ENCODE measurements around the gene NR1H2.

NR1H2 gene

DNA sequence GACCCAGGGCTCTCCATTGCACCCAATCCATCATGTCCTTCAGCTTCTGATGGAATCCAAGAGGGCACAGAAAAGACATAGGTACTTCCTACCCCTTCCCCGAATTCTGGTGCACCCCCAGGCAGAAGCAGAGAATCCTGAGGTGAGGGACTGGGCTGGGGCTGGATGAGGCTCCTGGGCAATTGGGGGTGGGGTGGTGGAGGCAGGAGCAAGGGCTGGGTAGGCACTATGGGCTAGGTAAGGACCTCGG, 44.3 kb upstream of the NR1H2 start:
- TF ChIP-seq SIN3A (IDR thresholded peaks at IDR 0.05; ENCODE audit: borderline replicate concordance, insufficient read depth, low read length) (no peak), FOXP2 (optimal IDR thresholded peaks at IDR 0.05; ENCODE audit: borderline replicate concordance, extremely low read depth, extremely low read length, insufficient read depth) (no peak), POLR2AphosphoS5 (IDR thresholded peaks at IDR 0.05; ENCODE audit: low read depth, low read length) (no peak), TAF1 (IDR thresholded peaks at IDR 0.05; ENCODE audit: borderline replicate concordance, insufficient read depth, low read length) (no peak)
- TF ChIP-seq, protein P1, sequence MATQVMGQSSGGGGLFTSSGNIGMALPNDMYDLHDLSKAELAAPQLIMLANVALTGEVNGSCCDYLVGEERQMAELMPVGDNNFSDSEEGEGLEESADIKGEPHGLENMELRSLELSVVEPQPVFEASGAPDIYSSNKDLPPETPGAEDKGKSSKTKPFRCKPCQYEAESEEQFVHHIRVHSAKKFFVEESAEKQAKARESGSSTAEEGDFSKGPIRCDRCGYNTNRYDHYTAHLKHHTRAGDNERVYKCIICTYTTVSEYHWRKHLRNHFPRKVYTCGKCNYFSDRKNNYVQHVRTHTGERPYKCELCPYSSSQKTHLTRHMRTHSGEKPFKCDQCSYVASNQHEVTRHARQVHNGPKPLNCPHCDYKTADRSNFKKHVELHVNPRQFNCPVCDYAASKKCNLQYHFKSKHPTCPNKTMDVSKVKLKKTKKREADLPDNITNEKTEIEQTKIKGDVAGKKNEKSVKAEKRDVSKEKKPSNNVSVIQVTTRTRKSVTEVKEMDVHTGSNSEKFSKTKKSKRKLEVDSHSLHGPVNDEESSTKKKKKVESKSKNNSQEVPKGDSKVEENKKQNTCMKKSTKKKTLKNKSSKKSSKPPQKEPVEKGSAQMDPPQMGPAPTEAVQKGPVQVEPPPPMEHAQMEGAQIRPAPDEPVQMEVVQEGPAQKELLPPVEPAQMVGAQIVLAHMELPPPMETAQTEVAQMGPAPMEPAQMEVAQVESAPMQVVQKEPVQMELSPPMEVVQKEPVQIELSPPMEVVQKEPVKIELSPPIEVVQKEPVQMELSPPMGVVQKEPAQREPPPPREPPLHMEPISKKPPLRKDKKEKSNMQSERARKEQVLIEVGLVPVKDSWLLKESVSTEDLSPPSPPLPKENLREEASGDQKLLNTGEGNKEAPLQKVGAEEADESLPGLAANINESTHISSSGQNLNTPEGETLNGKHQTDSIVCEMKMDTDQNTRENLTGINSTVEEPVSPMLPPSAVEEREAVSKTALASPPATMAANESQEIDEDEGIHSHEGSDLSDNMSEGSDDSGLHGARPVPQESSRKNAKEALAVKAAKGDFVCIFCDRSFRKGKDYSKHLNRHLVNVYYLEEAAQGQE (IDR thresholded peaks at IDR 0.05; ENCODE audit: insufficient read depth in 1 of 2, low read depth in 2 of 2, low read length in 2 of 2) = no peak

DNA sequence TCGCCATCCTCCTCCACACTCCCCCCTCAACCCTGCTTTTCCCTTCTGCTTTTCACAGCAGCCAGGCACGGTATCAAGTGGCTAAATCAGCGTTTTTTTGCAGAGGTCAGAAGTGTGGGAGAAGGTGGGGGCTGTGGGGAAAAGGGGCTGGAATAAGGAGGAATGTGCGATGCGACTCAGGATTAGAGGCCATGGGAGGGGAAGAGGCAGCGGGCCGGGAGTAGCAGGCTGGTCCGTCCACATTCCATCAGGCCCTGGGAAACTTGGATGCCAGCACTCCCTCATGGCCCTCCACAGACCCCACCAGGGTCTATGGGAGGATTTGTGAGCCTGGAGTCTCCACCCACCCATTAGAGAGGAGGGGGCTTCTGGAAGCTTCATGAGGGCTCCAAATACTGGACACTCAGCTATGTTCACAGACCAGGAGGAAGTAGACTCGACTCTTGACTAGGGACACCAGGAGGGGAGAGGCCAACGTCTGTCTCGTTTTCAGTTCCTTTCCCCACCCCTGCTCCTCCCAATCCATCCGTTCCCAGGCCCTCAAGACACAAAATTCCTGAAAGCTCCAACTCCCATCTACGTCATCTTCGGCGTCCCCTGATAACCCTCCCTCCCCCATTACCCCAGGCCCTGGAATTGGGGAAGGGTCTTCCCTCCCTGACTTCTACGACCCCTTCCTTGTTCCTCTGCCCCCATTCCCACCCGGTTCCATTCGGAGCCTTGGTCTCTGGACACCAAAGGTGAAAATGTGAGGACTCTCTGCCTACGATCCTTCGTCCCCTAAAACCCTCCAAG, 43.8 kb upstream of the NR1H2 start:
- TF ChIP-seq FOXP2 (optimal IDR thresholded peaks at IDR 0.05; ENCODE audit: borderline replicate concordance, extremely low read depth, extremely low read length, insufficient read depth) (no peak), POLR2AphosphoS5 (IDR thresholded peaks at IDR 0.05; ENCODE audit: low read depth, low read length) (no peak), TAF1 (IDR thresholded peaks at IDR 0.05; ENCODE audit: borderline replicate concordance, insufficient read depth, low read length) (no peak), SIN3A (IDR thresholded peaks at IDR 0.05; ENCODE audit: borderline replicate concordance, insufficient read depth, low read length) (no peak)
- TF ChIP-seq, protein P1 (IDR thresholded peaks at IDR 0.05; ENCODE audit: insufficient read depth in 1 of 2, low read depth in 2 of 2, low read length in 2 of 2) = no peak

DNA sequence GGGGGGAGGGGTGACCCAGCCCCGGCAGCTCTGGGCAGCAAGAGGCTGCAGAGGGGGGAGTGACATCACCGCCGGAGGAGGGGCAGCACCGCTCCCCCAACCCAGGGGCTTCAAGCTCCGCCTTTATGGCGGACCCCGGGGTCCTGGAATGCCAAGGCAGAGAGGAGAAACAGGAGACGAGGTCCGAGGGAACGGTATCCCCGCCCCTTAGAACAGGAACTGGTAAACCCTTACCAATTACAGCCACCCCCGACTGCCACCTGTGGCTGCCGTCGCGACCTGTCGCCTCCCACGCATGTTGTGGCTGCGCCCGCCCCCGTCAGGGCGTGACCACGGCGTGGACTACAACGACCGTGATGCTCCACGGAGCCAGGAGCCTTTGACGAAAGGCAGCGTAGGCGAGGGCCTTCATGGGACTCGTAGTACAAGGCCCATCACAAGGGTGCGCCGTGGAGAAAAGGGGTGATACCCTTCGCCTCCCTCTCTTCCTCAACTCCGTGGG, 43.0 kb upstream of the NR1H2 start:
- no peak for TF ChIP-seq FOXP2 (optimal IDR thresholded peaks at IDR 0.05; ENCODE audit: borderline replicate concordance, extremely low read depth, extremely low read length, insufficient read depth)
- TF ChIP-seq SIN3A (IDR thresholded peaks at IDR 0.05; ENCODE audit: borderline replicate concordance, insufficient read depth, low read length) = no peak
- TF ChIP-seq, protein P1 (IDR thresholded peaks at IDR 0.05; ENCODE audit: insufficient read depth in 1 of 2, low read depth in 2 of 2, low read length in 2 of 2) = no peak

DNA sequence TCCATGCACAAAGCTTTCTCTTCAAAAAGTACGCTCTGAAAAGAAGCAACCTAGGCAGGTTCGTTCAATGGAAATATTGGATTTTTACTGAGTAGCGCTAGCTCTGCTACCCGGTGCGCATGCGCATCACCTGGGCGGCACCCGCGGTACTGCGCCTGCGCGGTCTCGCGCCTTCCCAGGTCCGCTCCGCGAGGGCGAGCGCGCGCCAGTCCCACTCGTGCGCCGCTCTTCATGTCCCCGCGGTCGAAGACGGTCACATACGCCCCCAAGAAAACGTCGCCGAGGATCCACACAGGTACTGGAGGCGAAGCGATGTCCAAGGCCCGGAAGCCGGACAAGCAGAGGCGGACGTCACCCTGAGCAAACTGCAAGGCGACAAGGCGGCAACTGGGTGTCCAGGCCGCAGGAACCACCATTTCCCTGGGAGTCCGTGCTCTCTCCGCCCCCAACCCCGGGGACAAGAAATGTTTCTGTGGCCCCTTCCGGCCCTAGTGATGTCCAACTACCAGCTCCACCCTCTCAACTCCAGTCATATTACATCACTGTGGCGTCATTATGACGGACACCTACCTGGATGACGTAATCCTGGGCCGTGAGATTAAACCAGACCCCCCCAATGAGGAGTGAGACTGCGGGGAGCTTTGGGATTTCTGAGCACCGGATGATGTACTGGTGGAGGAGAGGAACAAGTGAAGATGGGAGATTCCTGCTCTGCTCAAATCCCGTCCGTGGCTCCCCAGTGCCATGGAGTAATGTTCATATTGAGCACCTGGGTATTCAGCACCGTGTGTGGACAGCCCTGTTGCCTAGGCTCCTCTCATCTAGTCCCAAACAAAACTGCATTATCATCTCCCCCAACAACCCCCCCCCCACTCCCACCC, 42.3 kb upstream of the NR1H2 start:
- TF ChIP-seq POLR2AphosphoS5 (IDR thresholded peaks at IDR 0.05; ENCODE audit: low read depth, low read length) (0 out of 2 replicates have a peak, but pooled peaks have one; percentile 34), FOXP2 (optimal IDR thresholded peaks at IDR 0.05; ENCODE audit: borderline replicate concordance, extremely low read depth, extremely low read length, insufficient read depth) (no peak)

DNA sequence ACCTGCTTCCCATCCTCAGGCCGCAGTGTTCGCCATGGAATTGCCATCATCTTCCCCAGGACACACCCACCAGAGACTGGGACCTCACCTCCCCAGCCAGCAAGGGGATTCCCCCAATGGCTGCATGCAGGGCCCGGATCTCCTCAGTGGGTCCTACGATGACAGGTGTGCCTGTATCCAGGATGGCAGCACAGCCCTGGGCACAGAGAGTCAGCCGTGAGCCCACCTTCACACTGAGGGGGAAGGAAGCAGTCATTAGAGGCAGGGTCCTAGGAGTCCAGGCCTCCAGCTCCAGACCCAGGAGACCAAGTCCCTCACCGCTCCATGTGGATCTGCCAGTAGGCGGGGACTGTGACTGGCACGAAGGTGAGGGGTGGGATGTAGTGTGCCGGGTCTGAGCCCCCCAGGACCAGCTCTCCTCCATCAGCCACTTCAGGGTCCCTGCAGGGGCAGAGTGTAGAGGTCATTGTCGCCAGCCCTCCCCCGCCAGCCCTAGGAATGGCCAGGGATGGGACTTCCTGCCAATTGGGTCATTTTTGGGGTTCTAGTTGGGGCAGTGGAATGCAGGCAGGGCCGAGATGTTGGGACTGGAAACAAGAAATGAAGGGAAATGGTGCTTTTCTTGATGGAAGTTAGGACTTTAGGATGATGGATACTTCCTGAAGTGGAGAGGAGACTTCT, 41.4 kb upstream of the NR1H2 start:
- TF ChIP-seq FOXP2 (optimal IDR thresholded peaks at IDR 0.05; ENCODE audit: borderline replicate concordance, extremely low read depth, extremely low read length, insufficient read depth) (no peak), POLR2AphosphoS5 (IDR thresholded peaks at IDR 0.05; ENCODE audit: low read depth, low read length) (no peak), TAF1 (IDR thresholded peaks at IDR 0.05; ENCODE audit: borderline replicate concordance, insufficient read depth, low read length) (no peak), SIN3A (IDR thresholded peaks at IDR 0.05; ENCODE audit: borderline replicate concordance, insufficient read depth, low read length) (no peak)
- TF ChIP-seq, protein P1 (IDR thresholded peaks at IDR 0.05; ENCODE audit: insufficient read depth in 1 of 2, low read depth in 2 of 2, low read length in 2 of 2) = no peak

Data from PFSK-1 (cell line).